ENCODE measurements around the gene RAET1G. TPM values are rescaled to one million over a fixed set of nuclear protein-coding genes. Genes with fewer than 3 reads are reported as not detected.
"Not testable (repeated sequence)": the region's sequence is repeated elsewhere in the genome, so short reads cannot be mapped to it uniquely, and the experiment has no call there.

Gene RAET1G
- total RNA-seq, 1 donor from 2014 or later: 3.8 TPM

- H3K4me3 Mint-ChIP-seq (ENCODE audit: unreplicated experiment): peak overlapping the region; percentile 62
These were observed 1.6 kb downstream of the RAET1G start for GRCh38 chr6:149921361-149921760.

GRCh38 chr6:149919834-149920225, 3.1 kb downstream of the RAET1G start:
- no peak for TF ChIP-seq CTCF (IDR thresholded peaks at IDR 0.05; ENCODE audit: unreplicated experiment)
- no peak overlapping the region for H3K27ac Mint-ChIP-seq (ENCODE audit: unreplicated experiment)
- no peak for DNase-seq (ENCODE audit: low spot score)
- no peaks in the 10 kb centered on the region for H3K9me3 Mint-ChIP-seq (ENCODE audit: unreplicated experiment)
- peaks cover 31% of the 10 kb centered on the region for H3K4me1 Mint-ChIP-seq (ENCODE audit: unreplicated experiment)
- peaks cover 24% of the 10 kb centered on the region for H3K27me3 Mint-ChIP-seq (ENCODE audit: unreplicated experiment)
- H3K36me3 Mint-ChIP-seq (ENCODE audit: low read depth, unreplicated experiment): peaks cover 12% of the 10 kb centered on the region
- H3K4me3 Mint-ChIP-seq (ENCODE audit: unreplicated experiment): no peak overlapping the region

More at GRCh38 chr6:149921361-149921760, 1.6 kb downstream of the RAET1G start:
- no peak overlapping the region for H3K27ac Mint-ChIP-seq (ENCODE audit: unreplicated experiment)
- H3K27me3 Mint-ChIP-seq (ENCODE audit: unreplicated experiment): peaks cover 27% of the 10 kb centered on the region
- peaks cover 36% of the 10 kb centered on the region for H3K4me1 Mint-ChIP-seq (ENCODE audit: unreplicated experiment)
- no peak for TF ChIP-seq CTCF (IDR thresholded peaks at IDR 0.05; ENCODE audit: unreplicated experiment)
- H3K36me3 Mint-ChIP-seq (ENCODE audit: low read depth, unreplicated experiment): peaks cover 12% of the 10 kb centered on the region
- no peaks in the 10 kb centered on the region for H3K9me3 Mint-ChIP-seq (ENCODE audit: unreplicated experiment)
- no peak for DNase-seq (ENCODE audit: low spot score)

GRCh38 chr6:149919126-149919833, 3.6 kb downstream of the RAET1G start:
- Mint-ChIP-seq H3K4me1 (ENCODE audit: unreplicated experiment) (peaks cover 33% of the 10 kb centered on the region), H3K36me3 (ENCODE audit: low read depth, unreplicated experiment) (peaks cover 12% of the 10 kb centered on the region), H3K27me3 (ENCODE audit: unreplicated experiment) (peaks cover 24% of the 10 kb centered on the region)
- DNase-seq (ENCODE audit: low spot score); H3K4me3 Mint-ChIP-seq (ENCODE audit: unreplicated experiment); H3K9me3 Mint-ChIP-seq (ENCODE audit: unreplicated experiment); H3K27ac Mint-ChIP-seq (ENCODE audit: unreplicated experiment): not testable (repeated sequence)

- no peak for TF ChIP-seq CTCF (IDR thresholded peaks at IDR 0.05; ENCODE audit: unreplicated experiment)
- Mint-ChIP-seq H3K9me3 (ENCODE audit: unreplicated experiment) (no peaks in the 10 kb centered on the region), H3K4me3 (ENCODE audit: unreplicated experiment) (no peak overlapping the region), H3K27me3 (ENCODE audit: unreplicated experiment) (peaks cover 22% of the 10 kb centered on the region), H3K27ac (ENCODE audit: unreplicated experiment) (no peak overlapping the region), H3K36me3 (ENCODE audit: low read depth, unreplicated experiment) (peaks cover 12% of the 10 kb centered on the region), H3K4me1 (ENCODE audit: unreplicated experiment) (peaks cover 38% of the 10 kb centered on the region)
- no peak for DNase-seq (ENCODE audit: low spot score)
These were observed 4.6 kb downstream of the RAET1G start for GRCh38 chr6:149918151-149918905.

- no peak for DNase-seq (ENCODE audit: low spot score)
- Mint-ChIP-seq H3K4me1 (ENCODE audit: unreplicated experiment) (peaks cover 37% of the 10 kb centered on the region), H3K27ac (ENCODE audit: unreplicated experiment) (no peak overlapping the region), H3K9me3 (ENCODE audit: unreplicated experiment) (no peaks in the 10 kb centered on the region), H3K36me3 (ENCODE audit: low read depth, unreplicated experiment) (peaks cover 12% of the 10 kb centered on the region), H3K27me3 (ENCODE audit: unreplicated experiment) (peaks cover 17% of the 10 kb centered on the region), H3K4me3 (ENCODE audit: unreplicated experiment) (no peak overlapping the region)
- no peak for TF ChIP-seq CTCF (IDR thresholded peaks at IDR 0.05; ENCODE audit: unreplicated experiment)
These were observed 5.2 kb downstream of the RAET1G start for GRCh38 chr6:149917679-149918078.
